VCaP (cell line): ENCODE measurements around the gene SPIN4.
A peak's percentile ranks its signal among the peaks of the same experiment; 100 is the strongest.
"Not testable (repeated sequence)": the region's sequence is repeated elsewhere in the genome, so short reads cannot be mapped to it uniquely, and the experiment has no call there.

Source experiments
- H3K27ac ChIP-seq: fragments of 450-650 bp; 2 replicates; pipeline ENCODE4 v1.5.1; 2017
- TF ChIP-seq, protein P1 (sequence below): fragments of 450-650 bp; conservative IDR thresholded peaks from 2 replicates; pipeline ENCODE4 v1.5.1; 2017; ENCODE audit warnings: mild to moderate bottlenecking, moderate library complexity

The SPIN4 gene

DNA sequence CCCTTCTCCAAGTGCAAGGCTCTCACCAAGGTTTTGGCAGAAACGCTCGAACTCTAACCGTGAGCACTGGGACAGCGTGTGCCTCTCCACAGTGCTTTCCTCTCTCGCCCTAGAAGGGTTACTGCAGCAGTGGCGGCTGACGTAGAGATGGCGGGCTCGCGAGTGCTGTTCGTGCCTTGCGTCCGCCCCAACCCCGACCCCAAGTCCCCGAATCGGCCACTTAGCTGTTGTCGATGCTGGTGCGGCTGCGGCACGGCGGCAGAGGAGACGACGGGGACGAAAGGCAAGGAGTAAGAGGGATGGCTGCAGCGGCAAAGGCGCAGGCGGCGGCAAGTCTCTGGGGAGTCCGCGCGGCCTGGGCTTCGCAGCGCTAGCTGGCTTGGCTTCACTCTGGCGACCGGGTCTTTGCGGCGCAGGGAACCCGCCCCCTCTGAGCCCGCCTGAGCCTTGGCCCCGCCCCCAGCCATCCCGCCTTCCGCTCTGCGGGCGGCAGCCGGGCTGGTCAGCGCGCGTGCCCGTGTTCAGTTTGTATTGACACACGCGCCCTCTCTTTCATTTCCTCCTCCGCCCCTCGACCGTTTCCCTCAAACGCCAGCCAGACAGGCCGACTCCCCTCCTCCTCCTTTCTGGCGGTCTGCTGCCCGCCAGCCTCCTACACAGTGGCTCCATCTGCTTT is at the start of gene SPIN4:
Gene SPIN4 (minus strand): TSS at position 392 of the 676 bp plus-strand sequence. CDS start 513 bp downstream, outside the sequence.
- TF ChIP-seq, protein P1, sequence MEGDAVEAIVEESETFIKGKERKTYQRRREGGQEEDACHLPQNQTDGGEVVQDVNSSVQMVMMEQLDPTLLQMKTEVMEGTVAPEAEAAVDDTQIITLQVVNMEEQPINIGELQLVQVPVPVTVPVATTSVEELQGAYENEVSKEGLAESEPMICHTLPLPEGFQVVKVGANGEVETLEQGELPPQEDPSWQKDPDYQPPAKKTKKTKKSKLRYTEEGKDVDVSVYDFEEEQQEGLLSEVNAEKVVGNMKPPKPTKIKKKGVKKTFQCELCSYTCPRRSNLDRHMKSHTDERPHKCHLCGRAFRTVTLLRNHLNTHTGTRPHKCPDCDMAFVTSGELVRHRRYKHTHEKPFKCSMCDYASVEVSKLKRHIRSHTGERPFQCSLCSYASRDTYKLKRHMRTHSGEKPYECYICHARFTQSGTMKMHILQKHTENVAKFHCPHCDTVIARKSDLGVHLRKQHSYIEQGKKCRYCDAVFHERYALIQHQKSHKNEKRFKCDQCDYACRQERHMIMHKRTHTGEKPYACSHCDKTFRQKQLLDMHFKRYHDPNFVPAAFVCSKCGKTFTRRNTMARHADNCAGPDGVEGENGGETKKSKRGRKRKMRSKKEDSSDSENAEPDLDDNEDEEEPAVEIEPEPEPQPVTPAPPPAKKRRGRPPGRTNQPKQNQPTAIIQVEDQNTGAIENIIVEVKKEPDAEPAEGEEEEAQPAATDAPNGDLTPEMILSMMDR, result no peak
- peak within 1 kb of the TSS; percentile 85 for H3K27ac ChIP-seq

DNA sequence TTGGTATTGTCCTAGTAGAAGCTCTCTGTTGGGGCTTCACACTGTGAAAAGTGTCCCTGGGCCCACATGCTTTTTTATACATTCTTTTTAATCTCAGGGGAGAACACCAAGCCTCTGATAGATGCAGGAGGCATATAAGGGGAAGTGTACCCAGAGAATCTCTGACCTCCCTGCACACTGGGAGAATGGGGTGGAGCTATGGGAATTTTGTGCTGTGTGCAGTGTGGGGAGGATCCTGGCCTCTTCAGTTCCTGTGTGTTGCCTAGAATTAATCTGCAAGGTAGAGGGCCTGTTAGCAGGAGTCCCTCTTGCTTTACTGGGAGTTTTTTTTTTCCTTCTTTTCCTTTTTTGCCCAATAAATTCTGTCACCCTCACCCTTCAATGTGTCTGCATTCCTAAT is 49.2 kb upstream of the SPIN4 start:
- TF ChIP-seq, protein P1, result no peak
- no peak overlapping the region for H3K27ac ChIP-seq

DNA sequence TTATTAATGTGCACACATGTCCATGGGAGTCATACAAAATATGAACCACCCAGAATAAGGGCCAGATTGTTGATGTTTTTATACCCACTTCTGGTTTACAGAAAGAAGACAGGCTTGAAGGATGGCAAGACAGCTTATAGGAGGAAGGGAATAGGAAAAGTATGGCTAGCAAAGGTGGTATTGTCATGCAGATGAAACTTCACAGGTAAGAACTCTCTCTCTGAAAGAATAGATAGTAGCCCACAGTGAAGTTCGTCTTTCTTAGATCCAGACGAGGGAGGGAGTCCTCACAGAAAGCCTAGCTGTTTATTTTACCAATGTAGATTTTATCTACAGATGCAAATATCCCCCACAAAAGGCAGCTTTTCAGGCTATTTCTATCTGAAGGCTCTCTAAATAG is 43.7 kb upstream of the SPIN4 start:
- TF ChIP-seq, protein P1, result no peak

DNA sequence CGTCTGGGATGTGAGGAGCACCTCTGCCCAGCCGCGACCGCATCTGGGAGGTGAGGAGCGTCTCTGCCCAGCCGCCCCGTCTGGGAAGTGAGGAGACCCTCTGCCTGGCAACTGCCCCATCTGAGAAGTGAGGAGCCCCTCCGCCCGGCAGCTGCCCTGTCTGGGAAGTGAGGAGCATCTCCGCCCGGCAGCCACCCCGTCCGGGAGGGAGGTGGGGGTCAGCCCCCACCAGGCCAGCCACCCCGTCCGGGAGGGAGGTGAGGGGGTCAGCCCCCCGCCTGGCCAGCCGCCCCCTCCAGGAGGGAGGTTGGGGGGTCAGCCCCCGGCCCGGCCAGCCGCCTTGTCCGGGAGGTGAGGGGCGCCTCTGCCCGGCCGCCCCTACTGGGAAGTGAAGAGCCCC is 42.0 kb upstream of the SPIN4 start:
- H3K27ac ChIP-seq, result not testable (repeated sequence)

More for the DNA sequence above, 43.7 kb upstream of the SPIN4 start:
- no peak overlapping the region for H3K27ac ChIP-seq

DNA sequence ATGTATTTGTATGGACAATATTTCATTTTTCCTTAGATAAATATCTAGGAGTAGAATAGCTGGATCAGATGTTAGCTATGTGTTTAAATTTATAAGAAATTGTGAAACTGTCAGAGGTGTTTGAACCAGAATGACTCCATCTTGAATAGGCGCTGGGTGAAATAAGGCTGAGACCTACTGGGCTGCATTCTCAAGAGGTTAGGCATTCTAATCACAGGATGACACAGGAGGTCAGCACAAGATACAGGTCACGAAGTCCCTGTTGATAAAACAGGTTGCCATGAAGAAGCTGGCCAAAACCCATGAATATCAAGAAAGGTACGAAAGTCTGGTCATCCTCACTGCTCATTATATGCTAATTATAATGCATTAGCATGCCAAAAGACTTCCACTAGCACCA is 36.3 kb upstream of the SPIN4 start:
- no peak overlapping the region for H3K27ac ChIP-seq
- TF ChIP-seq, protein P1, result no peak

DNA sequence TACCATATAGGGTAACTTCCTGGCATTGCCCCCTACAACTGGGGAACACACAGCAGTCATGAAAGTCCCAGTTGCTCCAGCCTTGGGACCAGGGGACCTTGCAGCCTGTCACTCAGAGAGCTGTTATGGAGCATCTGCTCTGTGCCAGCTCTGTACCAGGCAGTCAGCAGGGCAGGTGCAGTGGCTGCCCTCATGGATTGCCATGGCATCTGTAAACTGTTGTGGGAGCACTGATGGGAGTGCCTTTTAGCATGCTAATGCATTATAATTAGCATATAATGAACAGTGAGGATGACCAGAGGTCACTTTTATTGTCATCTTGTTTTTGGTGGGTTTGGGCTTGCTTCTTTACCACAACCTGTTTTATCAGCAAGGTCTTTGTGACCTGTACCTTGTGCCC is 33.1 kb upstream of the SPIN4 start:
- H3K27ac ChIP-seq, result not testable (repeated sequence)

DNA sequence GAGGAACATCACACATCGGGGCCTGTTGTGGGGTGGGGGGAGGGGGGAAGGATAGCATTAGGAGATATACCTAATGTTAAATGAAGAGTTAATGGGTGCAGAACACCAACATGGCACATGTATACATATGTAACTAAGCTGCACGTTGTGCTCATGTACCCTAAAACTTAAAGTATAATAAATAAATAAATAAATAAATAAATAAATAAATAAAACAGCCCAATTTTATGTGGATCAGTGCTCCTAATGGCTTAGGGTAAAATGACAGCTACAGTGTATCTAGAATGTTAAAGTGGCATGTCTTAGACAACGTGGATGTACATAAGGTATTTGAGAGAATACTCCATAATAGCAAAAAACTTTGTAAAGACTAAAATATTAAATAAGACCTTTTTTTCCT is 21.9 kb upstream of the SPIN4 start:
- H3K27ac ChIP-seq, result not testable (repeated sequence)

DNA sequence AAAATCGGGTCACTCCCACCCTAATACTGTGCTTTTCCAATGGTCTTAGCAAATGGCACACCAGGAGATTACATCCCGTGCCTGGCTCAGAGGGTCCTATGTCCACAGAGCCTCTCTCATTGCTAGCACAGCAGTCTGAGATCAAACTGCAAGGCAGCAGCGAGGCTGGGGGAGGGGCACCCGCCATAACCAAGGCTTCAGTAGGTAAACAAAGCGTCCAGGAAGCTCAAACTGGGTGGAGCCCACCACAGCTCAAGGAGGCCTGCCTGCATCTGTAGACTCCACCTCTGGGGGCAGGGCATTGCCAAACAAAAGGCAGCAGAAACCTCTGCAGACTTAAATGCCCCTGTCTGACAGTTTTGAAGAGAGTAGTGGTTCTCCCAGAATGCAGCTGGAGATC is 16.6 kb upstream of the SPIN4 start:
- H3K27ac ChIP-seq, result not testable (repeated sequence)

DNA sequence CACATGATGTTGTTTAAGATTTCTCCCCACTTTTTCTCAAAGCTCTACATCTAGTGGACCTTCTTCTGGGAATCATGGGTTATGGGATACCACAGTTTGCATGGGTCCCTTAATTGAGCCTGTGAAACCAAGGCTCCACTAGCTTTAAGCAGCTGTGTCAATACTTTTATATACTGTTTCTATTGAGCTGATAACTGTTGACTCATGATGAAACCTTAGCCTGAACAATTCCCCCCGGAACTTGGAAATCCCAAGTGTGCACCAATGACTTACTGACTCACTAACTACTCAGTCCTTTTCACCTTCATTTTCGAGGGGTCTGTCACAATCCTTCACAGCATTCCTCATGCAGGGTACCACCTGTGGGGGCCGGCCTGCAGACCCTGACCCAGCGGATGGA is 12.7 kb upstream of the SPIN4 start:
- TF ChIP-seq, protein P1, result no peak
- H3K27ac ChIP-seq, result no peak overlapping the region

DNA sequence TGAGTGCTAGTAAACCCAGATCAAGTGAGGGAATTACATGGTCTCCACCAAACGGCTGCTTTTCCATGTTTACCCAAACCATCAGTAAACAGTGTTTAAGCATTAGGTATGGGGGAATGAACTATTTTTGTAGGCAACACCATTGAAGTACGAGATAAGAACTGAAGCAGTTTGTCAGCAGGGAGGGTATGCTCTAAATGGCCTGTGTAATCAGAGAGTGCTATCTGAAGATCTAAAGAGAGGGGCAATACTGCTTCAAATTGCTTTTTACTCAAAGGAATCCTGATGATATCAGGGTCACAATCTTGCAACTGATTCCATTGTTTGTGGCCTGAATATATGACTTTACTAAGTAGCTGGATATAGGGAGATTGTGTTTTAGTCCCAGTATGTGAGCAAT is 10.4 kb upstream of the SPIN4 start:
- no peak overlapping the region for H3K27ac ChIP-seq
- TF ChIP-seq, protein P1, result no peak
